ENCODE results near the gene RASSF7. TPM values are rescaled to one million over a fixed set of nuclear protein-coding genes. Genes with fewer than 3 reads are reported as not detected.

Gene RASSF7
- total RNA-seq, 1 donor from 2014 or later = 32.3 TPM

DNA sequence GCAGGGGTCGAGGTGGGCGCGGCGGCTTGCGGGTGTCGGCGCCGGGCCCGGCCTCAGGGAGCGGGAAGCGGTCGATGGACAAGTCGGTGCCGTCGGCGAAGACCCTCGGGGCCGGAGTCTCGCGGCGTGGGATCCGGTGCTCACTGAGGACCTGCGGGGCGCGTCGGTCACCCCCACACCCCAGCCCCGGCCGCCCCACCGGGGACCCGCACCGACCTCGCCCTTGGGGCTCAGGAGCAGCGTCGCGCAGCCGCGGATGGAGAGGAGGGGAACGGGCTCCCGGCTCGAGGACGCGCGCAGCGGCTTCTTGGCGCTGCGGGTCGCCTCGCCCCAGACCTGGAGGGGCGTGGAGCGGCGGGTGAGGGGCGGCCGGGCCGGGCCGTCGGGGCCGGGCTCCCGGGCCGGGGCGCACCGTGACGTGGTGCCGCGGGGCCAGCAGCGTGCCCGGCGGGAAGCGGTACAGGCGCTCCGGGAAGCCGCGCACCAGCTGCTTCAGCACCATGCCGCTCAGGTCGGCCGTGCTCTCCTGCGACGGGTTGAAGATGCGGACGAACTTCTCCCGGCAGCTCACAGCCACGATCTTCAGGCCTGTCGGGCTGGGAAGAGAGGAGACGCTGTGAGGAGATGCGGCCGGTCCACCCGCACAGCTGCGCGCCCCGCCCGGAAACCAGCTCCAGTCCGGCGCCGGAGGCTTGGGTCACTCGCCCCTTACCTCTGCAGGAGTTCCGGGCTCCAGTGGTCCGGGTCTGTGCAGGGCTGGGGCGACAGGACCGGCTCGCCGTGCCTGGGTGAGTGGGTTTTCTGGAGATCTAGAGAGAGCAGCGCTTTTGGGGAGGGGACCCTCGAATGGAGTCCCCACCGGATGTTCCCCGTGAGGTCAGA lies 4.7 kb upstream of the RASSF7 start:
- Histone ChIP-seq H3K4me3 (ENCODE audit: insufficient read depth, low read depth, low read length) (no peak overlapping the region), H3K4me1 (ENCODE audit: insufficient read depth, low read length) (peaks cover 4% of the 10 kb centered on the region), H3K27me3 (ENCODE audit: insufficient read depth, low read length) (peaks cover 23% of the 10 kb centered on the region), H3K27ac (ENCODE audit: low read depth, low read length) (no peak overlapping the region), H4K20me1 (ENCODE audit: insufficient read depth, low read length) (no peaks in the 10 kb centered on the region), H3K79me2 (ENCODE audit: insufficient read depth, low read length) (no peaks in the 10 kb centered on the region), H3K9ac (ENCODE audit: low read length) (no peak overlapping the region), H3K4me2 (ENCODE audit: low read length) (no peak overlapping the region), H3K9me3 (ENCODE audit: insufficient read depth, low read depth, low read length) (no peaks in the 10 kb centered on the region), H3K36me3 (ENCODE audit: insufficient read depth, low read length) (no peaks in the 10 kb centered on the region), H2AFZ (ENCODE audit: low read depth, low read length) (no peak overlapping the region)
- peaks cover 2% of the 10 kb centered on the region for H3K9me3 Mint-ChIP-seq (ENCODE audit: unreplicated experiment)
- no peak overlapping the region for H3K4me3 Mint-ChIP-seq (ENCODE audit: unreplicated experiment)
- TF ChIP-seq EZH2 (IDR thresholded peaks at IDR 0.05; ENCODE audit: insufficient read depth, low read length) = peak; percentile 92
- TF ChIP-seq, protein P1, sequence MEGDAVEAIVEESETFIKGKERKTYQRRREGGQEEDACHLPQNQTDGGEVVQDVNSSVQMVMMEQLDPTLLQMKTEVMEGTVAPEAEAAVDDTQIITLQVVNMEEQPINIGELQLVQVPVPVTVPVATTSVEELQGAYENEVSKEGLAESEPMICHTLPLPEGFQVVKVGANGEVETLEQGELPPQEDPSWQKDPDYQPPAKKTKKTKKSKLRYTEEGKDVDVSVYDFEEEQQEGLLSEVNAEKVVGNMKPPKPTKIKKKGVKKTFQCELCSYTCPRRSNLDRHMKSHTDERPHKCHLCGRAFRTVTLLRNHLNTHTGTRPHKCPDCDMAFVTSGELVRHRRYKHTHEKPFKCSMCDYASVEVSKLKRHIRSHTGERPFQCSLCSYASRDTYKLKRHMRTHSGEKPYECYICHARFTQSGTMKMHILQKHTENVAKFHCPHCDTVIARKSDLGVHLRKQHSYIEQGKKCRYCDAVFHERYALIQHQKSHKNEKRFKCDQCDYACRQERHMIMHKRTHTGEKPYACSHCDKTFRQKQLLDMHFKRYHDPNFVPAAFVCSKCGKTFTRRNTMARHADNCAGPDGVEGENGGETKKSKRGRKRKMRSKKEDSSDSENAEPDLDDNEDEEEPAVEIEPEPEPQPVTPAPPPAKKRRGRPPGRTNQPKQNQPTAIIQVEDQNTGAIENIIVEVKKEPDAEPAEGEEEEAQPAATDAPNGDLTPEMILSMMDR (IDR thresholded peaks at IDR 0.05; ENCODE audit: insufficient read depth, low read depth, low read length) = no peak
- no peak for DNase-seq (ENCODE audit: low read depth)
- no peak overlapping the region for H3K27ac Mint-ChIP-seq (ENCODE audit: unreplicated experiment)
- peaks cover 4% of the 10 kb centered on the region for H3K4me1 Mint-ChIP-seq (ENCODE audit: low read depth, unreplicated experiment)
- H3K27me3 Mint-ChIP-seq (ENCODE audit: low read depth, unreplicated experiment) = peaks cover 9% of the 10 kb centered on the region
- FAIRE-seq = no peak
- H3K36me3 Mint-ChIP-seq (ENCODE audit: low read depth, unreplicated experiment) = peaks cover 1% of the 10 kb centered on the region

DNA sequence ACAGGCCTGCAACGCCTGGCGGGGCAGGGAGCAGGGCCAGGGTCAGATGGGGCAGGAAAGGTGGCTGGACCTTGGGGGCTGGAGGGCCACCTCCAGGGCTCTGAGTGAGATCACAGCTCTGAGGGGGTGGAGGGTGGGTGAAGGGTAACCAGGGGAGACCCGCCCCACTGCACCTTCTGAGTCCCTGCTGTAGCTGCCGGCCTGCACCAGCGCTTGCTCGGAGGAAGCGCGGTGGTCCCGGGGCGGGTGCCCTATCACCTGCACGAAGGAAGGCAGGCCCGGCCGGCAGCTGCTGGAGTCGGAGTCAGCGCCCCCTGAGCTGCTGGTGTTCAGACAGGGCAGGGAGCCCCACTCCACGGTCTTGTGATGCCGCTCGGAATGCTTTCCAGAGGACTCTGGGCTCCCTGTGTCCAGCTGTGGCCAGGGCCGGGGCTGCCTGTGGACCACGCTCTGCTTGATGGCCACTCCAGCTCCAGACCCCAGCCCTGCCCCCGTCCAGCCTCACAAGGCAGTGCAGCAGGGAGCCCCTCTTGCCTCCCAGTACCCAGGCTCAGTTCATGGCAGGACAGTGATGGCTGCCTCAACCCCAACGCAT lies 4.0 kb upstream of the RASSF7 start:
- H3K36me3 ChIP-seq (ENCODE audit: insufficient read depth, low read length) = no peaks in the 10 kb centered on the region
- H3K9me3 ChIP-seq (ENCODE audit: insufficient read depth, low read depth, low read length) = no peaks in the 10 kb centered on the region
- H3K36me3 Mint-ChIP-seq (ENCODE audit: low read depth, unreplicated experiment) = peaks cover 1% of the 10 kb centered on the region
- no peak overlapping the region for H3K9ac ChIP-seq (ENCODE audit: low read length)
- H3K4me1 ChIP-seq (ENCODE audit: insufficient read depth, low read length) = peaks cover 8% of the 10 kb centered on the region
- FAIRE-seq = no peak
- no peak overlapping the region for H3K27ac Mint-ChIP-seq (ENCODE audit: unreplicated experiment)
- no peak for DNase-seq (ENCODE audit: low read depth)
- H3K27ac ChIP-seq (ENCODE audit: low read depth, low read length) = no peak overlapping the region
- no peak overlapping the region for H3K4me3 Mint-ChIP-seq (ENCODE audit: unreplicated experiment)
- peaks cover 2% of the 10 kb centered on the region for H3K9me3 Mint-ChIP-seq (ENCODE audit: unreplicated experiment)
- H3K4me3 ChIP-seq (ENCODE audit: insufficient read depth, low read depth, low read length) = no peak overlapping the region
- peaks cover 23% of the 10 kb centered on the region for H3K27me3 ChIP-seq (ENCODE audit: insufficient read depth, low read length)
- no peak overlapping the region for H2AFZ ChIP-seq (ENCODE audit: low read depth, low read length)
- no peaks in the 10 kb centered on the region for H3K79me2 ChIP-seq (ENCODE audit: insufficient read depth, low read length)
- H3K27me3 Mint-ChIP-seq (ENCODE audit: low read depth, unreplicated experiment) = peaks cover 9% of the 10 kb centered on the region
- peaks cover 4% of the 10 kb centered on the region for H3K4me1 Mint-ChIP-seq (ENCODE audit: low read depth, unreplicated experiment)
- TF ChIP-seq, protein P1 (IDR thresholded peaks at IDR 0.05; ENCODE audit: insufficient read depth, low read depth, low read length) = no peak
- no peak for TF ChIP-seq EZH2 (IDR thresholded peaks at IDR 0.05; ENCODE audit: insufficient read depth, low read length)
- no peaks in the 10 kb centered on the region for H4K20me1 ChIP-seq (ENCODE audit: insufficient read depth, low read length)
- no peak overlapping the region for H3K4me2 ChIP-seq (ENCODE audit: low read length)
